ENCODE results near the gene TNFRSF25.
"Not testable (repeated sequence)": the region's sequence is repeated elsewhere in the genome, so short reads cannot be mapped to it uniquely, and the experiment has no call there.

TNFRSF25 gene

GRCh38 chr1:6450943-6451373 is 15.0 kb downstream of the TNFRSF25 start:
- DNase-seq (ENCODE audit: low read depth) = no peak

DNA sequence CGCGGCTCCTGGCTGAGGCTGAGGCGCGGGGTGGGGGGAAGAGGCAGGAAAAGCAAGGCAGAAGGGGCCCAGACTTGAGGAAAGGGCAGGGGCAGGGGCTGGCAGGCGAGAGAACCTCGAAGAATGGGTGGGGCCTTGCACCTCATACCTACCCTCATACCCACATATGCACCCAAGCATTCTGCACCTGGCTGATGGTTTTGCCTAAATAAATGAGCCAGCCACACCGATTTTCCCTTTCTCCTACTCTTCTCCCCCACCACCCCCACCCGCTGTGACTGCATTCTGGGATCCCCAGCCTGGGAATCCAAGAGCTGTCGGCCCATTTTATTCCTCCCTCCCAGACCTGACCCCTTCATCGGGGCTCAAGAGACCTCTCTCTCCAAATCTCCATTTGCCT is 15.5 kb downstream of the TNFRSF25 start:
- DNase-seq (ENCODE audit: low read depth) = not testable (repeated sequence)

DNA sequence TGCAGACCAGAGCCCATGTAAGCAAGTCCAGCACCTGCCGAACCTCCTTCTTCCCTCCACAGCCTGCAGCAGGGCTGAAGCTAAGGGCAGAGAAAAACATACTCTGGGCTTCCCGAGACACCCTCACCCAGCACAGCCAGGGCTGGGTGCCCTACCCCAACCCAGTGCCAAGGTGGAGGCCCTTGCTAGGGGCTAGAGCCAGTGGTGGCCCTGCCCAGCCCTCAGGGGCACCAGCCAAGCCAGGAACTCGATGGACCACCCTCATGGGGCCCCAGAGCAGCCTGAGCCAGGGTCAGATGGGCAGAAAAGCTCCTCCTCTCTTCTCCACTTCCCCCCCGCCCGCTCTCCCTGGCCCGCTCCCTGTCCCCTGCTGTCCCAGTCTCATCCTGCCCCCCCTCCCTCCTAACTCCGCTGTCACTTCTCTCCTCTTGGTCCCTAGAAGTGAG is 15.9 kb downstream of the TNFRSF25 start:
- no peak for DNase-seq (ENCODE audit: low read depth)

GRCh38 chr1:6448749-6449631 is 17.0 kb downstream of the TNFRSF25 start:
- no peak for DNase-seq (ENCODE audit: low read depth)

DNA sequence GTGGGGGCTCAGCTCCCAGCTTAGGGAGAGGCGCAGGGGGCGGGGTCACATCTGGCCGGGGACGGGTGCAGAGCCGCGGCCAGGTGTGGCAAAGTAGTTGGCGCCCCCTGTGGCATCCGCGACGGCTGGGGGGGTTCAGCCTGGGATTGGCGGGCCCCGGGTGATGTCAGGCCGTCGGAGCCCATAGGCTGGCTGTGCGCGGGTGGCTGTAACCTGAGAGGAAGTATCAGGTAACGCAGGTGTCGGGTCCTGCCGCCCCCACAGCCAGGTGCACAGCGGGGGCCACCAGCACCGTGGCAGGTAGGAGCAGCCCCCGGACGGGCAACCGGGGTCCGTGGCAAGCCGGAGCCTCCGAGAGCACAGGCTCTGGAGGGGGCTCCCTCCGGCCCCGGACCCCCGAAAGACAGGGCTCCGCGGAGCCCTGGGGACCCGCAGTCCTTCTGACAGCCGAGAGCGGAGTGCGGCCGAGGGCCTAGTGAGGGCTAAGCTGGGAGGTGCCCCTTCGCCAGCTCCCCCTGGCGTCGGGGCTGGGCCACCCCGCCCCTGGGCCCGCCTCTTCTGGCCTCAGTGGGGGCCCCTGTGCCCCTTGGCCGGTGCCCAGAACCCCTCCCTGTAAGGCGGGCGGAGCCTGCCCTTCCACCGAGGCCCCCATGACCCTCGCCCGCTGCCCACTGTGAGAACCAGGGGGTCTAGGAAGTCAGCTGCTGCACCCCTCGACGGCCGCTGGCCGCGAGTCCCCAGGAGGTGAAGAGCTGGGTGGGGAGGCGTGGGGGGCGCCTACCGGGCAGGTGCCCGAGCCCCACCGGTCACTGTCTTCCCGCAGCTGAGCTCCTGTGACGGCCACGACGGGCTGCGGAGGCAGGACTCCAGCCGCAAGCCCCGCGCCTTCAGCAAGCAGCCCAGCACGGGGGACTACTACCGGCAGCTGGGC is 17.9 kb downstream of the TNFRSF25 start:
- no peak for DNase-seq (ENCODE audit: low read depth)

DNA sequence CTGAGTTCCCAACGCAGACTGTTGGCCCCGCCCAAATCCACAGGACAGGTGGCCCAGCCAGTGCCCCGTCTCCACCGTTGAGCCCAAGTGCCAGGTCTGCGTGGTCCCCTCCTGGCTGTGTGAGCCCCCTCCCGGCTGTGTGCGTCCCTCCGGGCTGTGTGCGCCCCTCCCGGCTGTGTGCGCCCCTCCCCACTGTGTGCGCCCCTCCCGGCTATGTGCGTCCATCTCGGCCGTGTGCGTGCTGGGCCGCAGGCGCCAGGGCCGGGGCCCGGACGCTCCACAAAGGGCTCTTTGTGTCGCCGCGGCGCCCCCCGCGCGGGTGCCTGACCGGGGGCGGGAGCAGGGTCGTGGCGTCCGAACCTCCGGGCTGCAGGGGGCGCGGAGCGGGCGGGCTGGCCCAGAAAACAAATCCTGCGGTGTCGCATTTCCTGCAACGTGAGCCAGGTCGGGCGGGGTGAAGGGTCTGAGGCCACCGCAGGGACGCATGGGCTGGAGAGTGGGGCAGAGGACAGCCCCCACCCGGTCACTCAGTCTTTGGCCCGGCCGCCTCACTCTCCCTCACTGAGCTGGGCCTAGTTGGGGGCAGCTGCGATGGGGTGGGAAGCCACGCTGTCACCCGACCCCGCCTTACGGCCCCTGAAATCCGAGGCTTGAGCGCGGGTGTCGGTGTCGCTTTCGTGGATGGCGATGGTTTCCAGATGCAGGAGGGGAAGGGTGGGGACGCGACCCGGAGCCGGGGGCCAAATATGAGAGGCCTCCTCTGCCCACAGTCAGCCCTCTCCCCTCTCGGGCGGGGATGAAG is 18.8 kb downstream of the TNFRSF25 start:
- no peak for DNase-seq (ENCODE audit: low read depth)

DNA sequence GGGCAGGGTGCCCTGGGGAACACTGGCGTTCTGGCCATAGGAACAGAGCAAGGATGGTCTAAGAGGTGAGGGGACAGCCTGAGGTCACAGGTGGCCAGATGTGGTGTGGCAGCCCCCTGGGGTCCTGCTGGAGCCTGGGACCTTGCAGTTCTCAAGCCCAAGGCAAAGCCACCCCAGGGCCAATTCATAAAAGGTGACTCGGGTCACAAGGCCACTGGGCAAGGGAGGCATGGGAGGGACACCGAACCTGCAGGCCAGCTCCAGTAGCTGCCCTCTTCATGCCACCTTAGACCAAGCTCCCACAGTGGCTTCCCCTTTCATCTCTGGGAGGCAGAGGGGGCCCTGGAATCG is 19.3 kb downstream of the TNFRSF25 start:
- DNase-seq (ENCODE audit: low read depth) = no peak

DNA sequence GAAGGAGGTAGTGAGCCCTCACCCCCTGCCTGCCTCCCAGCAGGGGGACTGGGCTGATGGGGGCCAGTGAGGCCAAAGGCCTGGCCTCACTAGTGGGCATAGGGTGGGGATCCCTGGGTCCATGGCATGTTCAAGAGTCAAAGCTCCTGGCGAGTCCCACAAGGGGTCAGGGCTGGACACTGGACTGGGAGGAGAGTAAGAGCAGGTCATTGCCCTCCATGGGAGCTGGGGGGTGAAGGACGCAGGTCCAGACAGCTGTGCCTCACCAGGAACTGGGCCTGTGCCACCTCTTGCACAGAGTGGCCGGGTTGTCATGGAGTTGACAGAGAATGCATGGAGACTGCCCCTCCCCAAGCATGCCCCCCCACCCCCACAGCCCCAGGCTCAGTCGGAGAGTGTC is 20.0 kb downstream of the TNFRSF25 start:
- DNase-seq (ENCODE audit: low read depth) = not testable (repeated sequence)

DNA sequence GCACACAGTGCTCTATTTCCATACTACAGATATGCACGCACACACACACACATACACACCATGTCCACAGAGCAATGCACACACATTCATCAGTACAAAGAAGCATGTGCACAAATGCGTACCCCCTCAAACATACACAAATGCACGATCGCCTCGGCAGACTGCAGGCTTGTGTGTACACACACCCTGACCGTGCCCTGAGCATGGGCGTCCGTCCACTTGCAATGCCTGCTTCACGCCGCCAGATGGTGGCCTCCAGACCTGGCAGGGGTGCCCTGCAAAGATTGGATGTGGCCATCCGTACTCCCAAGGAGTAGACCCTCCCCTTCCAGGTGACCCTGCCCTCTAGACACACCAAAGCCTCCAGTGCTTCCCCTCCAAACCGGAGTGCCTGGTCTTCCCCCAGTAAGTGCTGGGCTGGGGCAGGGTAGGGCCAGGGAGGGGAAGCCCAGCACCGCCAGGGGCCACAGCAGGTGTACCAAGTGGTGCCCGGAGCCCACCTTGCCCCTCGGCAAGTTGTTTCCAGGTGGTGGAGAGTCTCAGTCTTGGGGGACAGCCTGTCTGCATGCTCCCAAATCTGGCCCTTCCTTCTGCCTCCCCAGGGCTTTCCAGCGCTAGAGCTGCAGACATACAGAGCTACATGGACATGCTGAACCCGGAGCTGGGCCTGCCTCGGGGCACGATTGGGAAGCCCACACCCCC is 20.8 kb downstream of the TNFRSF25 start:
- DNase-seq (ENCODE audit: low read depth) = no peak

- DNase-seq (ENCODE audit: low read depth) = no peak
These were observed 21.6 kb downstream of the TNFRSF25 start for GRCh38 chr1:6444377-6444776.

DNA sequence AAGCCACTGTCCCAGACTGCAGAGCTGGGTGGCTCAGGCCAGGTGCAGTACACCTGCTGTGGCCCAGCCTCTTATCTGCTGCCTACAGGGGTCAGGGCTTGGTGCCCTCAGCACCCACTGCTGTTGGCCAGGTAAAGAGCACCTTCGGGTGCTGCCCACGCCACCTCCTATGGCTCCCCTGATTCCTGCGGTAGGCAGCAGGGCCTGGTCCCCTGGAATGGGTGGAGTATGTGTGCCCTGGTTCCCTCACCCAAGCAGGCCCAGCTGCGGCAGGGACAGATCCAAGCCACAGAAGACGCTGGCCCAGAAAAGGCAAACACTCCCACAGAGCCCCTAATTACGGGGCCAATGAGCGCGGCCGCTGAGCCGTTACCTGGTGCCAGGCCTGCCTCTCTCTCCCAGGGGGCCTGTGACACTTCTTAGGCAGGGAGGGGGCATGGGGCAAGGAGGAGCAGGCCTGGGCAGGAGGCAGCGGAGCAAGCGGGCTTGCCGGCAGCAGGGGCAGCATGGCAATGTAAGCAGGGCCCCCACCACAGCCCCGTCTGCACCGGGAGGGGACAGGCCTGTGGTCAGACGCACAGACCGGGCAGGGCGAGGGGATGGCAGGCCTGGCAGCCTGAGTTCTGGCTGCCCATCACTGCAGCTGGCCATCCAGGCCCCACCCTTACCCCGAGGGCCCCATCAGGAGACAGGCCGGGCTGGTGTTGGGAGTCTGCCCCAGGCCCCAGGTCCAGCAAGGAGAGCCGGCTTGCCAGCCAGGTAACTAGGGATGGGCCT is 22.4 kb downstream of the TNFRSF25 start:
- no peak for DNase-seq (ENCODE audit: low read depth)

GRCh38 chr1:6441586-6441985 is 24.4 kb downstream of the TNFRSF25 start:
- no peak for DNase-seq (ENCODE audit: low read depth)

GRCh38 chr1:6440198-6441126 is 25.5 kb downstream of the TNFRSF25 start:
- DNase-seq (ENCODE audit: low read depth) = no peak

DNA sequence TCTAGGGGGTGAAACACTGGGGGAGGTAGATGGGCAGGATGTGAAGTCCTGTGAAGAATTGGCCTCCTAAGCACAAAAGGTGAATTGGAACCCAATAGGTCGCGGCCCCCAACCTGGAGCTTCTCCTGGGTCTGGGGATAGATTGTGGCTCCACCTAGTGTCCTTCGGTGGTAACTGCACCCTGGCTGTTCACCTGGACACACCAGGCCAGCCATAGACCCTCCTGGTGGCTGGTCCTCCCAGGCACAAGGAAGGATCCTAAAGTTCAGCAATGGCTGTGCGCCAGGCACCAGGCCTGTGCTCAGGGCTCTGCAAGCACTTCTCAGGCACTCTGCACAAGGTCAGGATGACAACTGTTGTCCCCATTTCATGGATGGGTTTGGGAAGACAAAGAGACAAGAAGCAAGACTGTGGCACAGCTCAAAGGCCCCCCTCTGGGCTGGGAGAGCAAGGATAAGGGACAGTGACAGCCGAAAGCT is 27.9 kb downstream of the TNFRSF25 start:
- peak; percentile 20 for DNase-seq (ENCODE audit: low read depth)

DNA sequence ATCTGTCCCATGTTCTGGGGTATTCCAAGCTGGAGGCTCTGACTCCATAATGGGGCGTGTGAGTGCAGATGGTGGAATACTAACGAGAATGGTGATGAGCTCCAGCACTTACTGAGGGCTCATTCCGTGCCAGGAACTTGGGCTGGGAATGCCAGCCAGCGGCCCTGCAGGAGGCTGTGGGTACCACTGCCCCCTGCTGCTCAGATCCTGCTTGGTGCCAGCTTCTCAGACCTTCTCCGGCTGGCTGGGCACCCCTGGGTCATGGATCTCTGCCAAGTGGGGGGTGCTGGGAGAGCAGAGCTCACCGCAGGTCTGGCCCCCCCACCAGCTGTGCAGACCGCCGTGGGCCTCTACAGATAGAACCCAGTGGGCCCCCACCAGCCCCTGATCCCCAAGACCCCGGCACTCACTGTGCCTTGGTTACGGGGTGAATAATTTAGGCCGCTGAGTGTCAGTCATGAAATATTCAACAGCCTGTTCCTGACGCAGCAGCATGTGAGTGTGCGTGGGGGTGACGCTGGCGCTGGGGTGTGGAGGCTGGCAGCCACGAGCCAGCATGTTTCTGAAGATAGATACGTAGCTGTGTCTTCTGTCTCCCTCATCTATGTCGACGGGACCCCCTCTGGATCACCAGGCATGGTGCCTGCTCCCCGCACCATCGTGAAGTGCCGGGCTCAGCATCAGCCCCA is 28.8 kb downstream of the TNFRSF25 start:
- DNase-seq (ENCODE audit: low read depth) = not testable (repeated sequence)

DNA sequence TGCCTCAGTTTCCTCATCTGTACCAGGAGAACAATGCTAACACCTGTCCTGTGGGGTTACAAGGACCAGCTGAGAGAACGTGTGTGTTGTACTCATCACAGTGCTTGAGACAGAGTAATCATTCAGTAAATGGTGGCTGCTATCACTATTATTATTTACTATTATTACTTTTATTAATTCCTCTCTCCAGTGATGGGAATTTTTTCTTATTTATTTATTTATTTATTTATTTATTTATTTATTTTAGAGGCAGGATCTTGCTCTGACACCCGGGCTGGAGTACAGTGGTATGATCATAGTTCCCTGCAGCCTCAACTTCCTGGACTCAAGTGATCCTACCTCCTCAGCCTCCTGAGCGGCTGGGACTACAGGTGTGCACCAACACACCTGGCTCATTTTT is 29.7 kb downstream of the TNFRSF25 start:
- not testable (repeated sequence) for DNase-seq (ENCODE audit: low read depth)

DNA sequence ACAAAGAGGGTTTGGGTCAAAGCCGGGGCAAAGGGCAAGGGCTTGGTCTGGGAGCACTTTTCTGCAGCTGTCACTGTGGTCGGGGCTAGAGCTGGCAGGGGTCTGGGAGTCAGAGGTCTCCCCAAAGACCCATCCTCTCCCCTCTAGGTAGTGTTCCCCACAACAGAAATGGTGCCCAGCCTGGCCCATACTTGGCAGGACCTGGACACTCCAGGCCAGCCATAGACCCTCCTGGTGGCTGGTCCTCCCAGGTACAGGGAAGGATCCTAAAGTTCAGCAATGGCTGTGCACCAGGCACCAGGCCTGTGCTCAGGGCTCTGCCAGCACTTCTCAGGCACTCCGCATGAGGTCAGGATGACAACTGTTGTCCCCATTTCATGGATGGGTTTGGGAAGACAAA is 30.4 kb downstream of the TNFRSF25 start:
- no peak for DNase-seq (ENCODE audit: low read depth)

DNA sequence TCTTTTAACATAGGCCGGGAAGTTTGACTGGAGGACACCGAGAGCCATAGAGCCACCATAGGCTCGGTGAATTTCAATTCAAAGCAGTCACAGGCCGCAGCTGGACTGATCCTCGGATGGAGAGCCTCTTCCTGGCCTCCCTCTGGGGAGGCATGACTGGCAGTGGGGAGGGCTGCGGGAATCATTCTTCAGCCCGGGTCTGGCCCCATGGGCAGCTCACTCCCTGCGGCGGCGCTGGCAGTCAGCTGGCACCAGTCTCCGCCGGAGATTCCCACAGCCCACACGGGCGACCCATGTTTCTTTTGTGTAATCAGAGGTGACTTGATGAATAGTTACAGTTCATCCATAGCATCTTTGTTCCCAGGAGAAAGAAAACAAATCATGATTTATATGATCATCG is 30.8 kb downstream of the TNFRSF25 start:
- DNase-seq (ENCODE audit: low read depth) = no peak

- no peak for DNase-seq (ENCODE audit: low read depth)
These were observed 31.8 kb downstream of the TNFRSF25 start for GRCh38 chr1:6434186-6434585.

Measured in fibroblast of the conjunctiva (primary cell).